ENCODE data around the gene TIAM2.
A peak's percentile ranks its signal among the peaks of the same experiment; 100 is the strongest.

The TIAM2 gene

GRCh38 chr6:155141512-155141911 lies 146.4 kb downstream of the TIAM2 start:
- no peak for DNase-seq

- no peak for DNase-seq
Measured at GRCh38 chr6:155142168-155143028, 147.3 kb downstream of the TIAM2 start.

DNA sequence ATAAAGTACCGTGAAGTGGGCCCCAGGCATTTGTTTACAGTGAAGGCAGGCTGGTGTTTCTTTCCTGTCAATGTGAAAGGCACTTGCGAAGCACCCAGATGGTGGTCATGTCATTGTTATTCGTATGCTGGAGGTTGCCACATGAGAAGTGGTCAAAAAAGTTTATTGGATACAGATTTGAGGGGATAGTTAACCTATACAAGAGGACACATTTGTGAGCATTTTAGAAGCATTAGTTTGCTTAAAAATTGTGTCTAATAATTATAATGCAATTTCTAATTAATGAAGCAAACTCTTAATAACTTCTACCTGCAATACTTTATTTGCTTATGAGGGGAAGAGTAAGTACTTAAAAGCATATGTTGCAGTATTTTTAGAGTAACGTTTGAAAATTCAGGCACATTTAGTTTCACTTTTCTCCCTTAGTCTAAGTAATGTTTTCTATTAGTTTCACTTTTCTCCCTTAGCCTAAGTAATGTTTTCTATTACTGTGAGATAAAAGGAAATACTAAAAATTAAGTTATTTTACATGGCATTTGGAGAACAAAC lies 148.0 kb downstream of the TIAM2 start:
- DNase-seq = no peak

- DNase-seq = no peak
Measured at GRCh38 chr6:155143578-155144106, 148.5 kb downstream of the TIAM2 start.

DNA sequence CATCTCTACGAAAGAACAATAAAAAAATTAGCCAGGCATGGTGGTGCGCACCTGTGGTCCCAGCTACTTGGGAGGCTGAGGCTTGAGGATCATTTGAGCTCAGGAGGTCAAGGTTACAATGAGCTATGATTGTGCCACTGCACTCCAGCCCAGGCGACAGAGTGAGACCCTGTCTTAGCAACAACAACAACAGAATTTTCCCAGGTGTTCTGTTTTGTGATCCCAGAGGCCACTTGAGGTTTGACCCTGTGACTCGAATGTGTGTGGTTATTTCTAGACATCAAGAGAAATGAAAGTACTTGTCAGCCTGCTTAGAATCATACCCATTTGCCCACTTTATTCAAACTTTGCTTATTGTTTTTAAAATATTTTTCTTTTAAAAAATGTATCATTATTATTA lies 151.1 kb downstream of the TIAM2 start:
- DNase-seq = no peak

- no peak for DNase-seq
Measured at GRCh38 chr6:155147958-155148663, 153.0 kb downstream of the TIAM2 start.

- no peak for DNase-seq
Measured at GRCh38 chr6:155150967-155151671, 156.0 kb downstream of the TIAM2 start.

DNA sequence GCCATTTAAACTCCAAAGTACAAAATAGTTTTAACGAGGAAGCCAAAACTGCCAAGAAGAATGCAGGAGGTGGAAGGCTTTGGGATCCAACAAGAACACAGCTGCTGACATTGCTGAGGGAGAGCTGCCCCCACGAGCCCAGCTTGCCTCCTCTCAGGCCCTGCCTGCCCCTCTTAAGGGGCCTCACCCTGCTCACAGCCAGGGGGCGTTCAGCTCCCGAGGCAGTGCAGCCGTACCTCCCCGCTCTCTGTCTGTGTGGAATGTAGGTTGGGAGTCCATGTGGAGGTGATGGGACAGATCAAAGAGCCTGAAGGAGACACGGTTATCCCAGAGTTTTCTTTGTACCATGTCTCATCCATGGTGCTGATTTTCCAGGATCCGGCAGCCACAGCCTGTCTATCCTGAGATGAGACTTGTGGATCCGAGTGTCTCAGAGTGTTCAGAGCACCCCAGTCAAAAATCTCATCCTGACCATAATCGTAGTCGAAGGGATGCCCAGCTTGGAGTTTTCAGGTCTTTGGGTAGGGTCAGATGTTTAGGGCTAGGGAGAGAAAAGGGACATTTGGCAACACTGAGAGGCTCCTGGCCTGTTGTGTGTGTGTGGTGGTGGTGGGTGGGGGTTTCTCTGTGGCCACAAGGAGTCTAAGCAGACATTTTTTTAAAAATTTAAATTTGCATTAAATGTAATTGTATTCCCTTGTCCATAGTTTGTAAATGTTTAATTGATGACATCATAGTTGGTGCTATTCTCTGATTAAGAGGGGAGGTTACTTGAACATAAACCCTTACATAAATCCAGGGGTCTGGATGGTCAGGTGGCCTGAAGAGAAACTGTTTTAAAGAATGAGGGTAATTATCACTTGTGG lies 157.3 kb downstream of the TIAM2 start:
- no peak for DNase-seq

DNA sequence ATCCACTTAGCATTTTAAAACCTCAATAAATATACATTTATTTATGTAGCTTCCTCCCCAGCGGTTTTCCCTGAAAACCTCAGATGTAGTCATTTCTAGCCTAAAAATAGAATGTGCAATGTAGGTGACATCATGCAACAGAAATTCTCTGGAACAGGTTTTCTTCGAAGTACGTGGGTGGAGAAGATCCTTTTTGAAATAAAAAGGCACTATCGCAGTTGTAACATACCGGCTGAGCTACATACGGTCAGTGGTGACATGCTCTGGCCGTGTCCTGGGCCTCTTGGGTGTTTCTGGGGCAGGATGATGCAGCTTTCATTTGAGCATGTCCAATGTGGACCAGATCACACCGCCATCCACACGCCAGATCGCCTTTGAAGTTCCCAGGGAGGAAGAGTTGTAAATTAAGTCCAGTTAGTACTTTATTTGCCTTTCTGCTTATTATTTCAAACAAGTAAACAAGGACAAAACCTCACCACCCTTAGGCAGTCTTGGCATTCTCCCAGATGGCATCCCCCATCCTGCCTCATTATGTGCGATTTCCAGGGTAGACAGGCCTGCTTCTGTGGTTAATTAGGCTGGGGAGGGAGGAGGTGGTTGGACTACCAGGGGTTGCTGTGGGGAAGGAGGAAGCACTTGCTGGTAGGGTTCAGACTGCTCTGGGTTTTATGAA lies 159.2 kb downstream of the TIAM2 start:
- no peak for DNase-seq

DNA sequence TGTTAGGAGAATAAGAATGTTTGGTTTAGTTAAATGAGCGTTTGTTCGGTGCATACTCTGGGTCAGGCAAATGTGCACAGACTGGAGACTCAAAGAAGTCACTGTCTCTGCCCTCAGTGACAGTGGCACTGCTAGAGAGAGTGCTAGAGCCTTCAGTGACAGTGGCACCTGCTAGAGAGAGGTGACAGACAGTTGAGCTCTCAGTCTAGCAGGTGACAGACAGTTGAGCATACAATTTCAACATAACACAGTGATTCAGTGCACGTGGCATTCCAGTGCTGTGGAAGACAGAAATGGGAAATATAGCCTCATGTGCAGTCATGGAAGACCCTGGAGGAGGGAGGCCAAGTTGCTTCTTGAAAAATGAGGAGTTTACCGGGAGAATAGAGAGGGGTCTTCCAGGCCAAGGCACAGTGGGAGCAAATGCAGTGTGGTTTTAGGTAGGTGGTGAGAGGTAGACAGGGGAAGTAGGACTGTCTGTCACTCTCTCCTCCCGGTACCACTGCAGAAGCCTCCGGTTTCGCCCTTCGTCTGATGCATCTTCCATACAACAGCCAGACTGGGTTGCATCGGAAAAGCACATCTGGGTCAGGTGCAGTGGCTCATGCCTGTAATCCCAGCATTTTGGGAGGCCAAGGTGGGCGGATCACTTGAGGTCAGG lies 160.8 kb downstream of the TIAM2 start:
- no peak for DNase-seq

- no peak for DNase-seq
Measured at GRCh38 chr6:155157101-155157500, 162.0 kb downstream of the TIAM2 start.

GRCh38 chr6:155158030-155158843 lies 163.1 kb downstream of the TIAM2 start:
- DNase-seq = no peak

DNA sequence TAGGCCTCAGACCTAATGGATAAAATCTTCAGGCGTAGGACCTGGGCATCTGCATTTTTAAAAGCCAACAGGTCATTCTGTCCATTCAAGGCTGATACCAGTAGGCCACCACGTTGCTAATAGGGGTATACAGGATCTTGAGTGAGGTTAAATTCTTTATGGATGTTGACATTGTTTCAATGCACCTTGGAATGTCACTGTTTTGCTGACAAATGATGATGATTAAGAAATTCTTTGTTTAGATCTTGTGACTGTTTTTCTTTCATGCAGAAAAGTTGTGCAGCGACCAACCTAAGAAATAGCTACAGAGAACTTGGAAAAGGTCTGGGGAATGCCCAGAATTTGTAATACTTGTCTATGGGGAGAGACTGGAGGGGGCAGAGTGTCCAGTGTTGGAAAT lies 167.6 kb downstream of the TIAM2 start:
- DNase-seq = no peak

GRCh38 chr6:155163601-155164000 lies 168.5 kb downstream of the TIAM2 start:
- DNase-seq = no peak

- no peak for DNase-seq
Measured at GRCh38 chr6:155165029-155165710, 170.1 kb downstream of the TIAM2 start.

DNA sequence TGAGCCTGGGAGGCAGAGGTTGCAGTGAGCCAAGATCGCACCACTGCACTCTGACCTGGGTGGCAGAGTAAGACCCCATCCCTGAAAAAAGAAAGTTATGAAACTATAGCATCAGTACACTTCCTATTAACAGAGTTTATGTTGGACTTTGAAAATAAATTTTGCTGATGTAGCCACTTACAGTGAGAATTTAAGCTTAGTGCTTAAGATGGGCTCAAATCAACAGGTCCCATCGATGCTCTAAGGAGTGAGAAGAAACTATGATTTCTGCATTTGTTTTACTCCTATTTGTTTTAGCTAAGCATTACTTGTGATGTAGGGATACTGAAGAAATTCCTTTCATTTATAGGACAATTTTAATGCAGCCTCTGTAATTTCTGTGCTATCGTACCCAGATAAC lies 175.4 kb downstream of the TIAM2 start:
- no peak for DNase-seq

GRCh38 chr6:155171109-155171746 lies 176.1 kb downstream of the TIAM2 start:
- peak; percentile 67 for DNase-seq

GRCh38 chr6:155171747-155172449 lies 176.8 kb downstream of the TIAM2 start:
- DNase-seq = no peak

All from activated CD8-positive, alpha-beta memory T cell treated with anti-CD3 and anti-CD28 coated beads, Interleukin-2, amount 50 U/mL, for 4 hours (primary cell).